Fibroblast of skin of left biceps (primary cell): Measurements from ENCODE around the gene MCHR2.
"Not testable (repeated sequence)": the region's sequence is repeated elsewhere in the genome, so short reads cannot be mapped to it uniquely, and the experiment has no call there.

Experiments used
- DNase-seq, 2 experiments: peaks; one replicate each; pipeline ENCODE4 v3.0.0-alpha.2; 2013; ENCODE audit warnings: low read depth in 2 of 2

Gene MCHR2

GRCh38 chr6:99993533-99994251, at the start of gene MCHR2:
Gene MCHR2, minus strand, starts transcription at chr6:99994223. Its CDS starts 38,076 bp downstream, at chr6:99956147.
- no peak for DNase-seq

DNA sequence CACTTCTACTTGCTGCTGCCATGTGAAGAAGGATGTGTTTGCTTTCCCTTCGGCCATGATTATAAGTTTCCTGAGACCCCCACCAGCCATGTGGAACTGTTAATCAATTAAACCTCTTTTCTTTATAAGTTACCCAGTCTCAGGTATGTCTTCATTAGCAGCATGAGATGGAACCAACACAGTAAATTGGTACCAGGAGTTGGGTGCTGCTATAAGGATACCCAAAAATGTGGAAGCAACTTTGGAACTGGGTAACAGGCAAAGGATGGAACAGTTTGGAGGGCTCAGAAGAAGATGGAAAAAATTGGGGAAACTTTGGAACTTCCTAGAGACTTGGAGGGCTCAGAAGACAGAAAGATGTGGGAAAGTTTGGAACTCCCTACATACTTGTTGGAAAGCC, 44.5 kb upstream of the MCHR2 start:
- DNase-seq: not testable (repeated sequence)

GRCh38 chr6:100035873-100036653, 42.0 kb upstream of the MCHR2 start:
- DNase-seq: no peak

DNA sequence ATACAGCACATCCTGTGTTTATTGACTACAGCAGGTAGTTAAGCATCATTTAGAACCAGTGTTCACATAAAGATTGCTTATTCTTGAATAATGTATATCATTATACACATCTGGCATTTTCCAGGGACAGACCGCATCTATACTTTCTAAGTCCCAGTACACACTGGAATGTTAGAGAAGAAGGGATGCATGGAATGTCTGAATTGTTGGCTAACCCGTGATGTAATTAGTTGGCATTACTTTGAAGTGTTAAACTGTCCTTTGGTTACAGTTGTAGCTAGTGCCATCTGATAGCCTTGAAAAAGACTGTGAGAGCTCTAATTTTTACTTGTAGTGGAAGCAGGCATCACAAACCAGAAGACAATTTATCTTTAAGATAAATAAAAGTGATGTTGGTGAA, 29.8 kb upstream of the MCHR2 start:
- no peak for DNase-seq

DNA sequence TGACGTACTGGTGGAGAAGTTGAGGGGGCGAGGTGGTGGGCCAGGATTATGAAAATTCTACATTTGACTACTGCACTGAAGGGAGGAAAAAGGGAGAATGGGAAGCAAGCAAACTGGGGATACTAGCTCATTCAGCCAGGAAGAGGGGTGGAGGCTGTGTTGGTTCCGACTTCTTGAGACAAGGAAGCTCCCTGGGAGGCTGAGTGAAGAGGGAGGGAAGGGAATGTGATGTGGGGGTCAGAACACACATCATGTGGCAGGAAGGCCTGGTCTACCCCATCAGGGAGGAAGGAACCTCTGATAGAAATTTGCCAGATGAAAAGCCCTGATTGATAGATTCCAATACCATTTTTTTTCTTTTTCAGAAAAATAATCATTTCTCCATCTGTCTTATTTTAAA, 28.8 kb upstream of the MCHR2 start:
- DNase-seq: no peak

DNA sequence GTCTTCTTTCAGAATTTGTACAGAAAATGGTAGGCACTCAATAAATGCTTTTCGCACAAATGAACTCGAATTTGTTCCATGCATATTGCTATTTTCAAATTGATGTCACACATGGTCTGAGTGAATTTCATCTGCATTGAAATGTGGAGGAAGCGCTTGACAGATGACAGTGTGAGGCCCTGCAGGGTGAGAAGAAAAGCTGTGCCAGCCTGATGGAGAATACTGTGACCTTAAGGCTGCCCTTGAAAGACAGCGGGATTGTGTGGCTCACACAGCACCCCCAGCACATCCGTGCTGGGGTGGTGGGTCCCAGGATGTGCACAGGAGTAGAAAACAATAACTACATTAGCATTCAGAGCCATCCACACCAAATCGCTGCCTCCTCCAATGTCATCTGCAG, 14.8 kb upstream of the MCHR2 start:
- no peak for DNase-seq

DNA sequence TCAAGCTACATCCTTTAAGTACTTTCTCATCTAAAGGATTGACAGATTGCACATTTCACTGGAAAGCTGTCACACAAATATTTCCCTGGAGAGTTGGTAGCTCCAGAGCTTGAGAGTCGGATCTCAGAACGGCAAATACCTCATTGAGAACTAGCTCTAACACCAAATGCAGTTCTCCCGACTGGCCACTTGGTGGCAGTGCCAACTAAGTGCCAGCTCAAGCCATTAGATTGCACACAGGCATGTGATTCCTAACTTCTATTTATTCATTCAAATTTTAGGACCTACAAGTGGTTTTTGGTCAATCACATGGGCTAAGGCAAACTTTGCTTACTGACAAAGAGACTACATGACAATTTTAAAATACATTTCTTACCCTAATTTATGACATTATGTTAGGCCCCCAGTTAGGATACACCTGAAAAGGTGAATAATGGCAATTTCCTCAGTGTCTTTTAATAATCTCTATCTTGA, 7.9 kb upstream of the MCHR2 start:
- DNase-seq: peak; percentile 20 to 28

DNA sequence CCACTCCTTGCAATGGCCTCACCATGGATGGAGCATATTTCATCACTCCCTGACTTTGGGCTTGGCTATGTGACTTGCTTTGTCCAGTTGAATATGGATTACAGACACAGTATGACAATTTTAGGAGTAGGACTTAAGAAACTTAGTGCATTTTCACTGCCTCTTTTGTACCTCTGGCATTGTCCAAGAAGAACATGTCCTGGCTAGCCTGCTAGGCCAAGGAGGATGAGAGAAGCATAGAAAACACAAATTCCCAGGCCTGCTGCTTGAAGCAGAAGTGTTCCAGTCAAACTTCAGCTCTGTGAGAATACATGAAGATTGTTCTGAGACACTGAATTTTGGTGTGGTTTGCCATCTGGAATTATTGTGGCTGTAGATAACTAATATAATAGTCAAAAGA, 3.1 kb upstream of the MCHR2 start:
- no peak for DNase-seq

DNA sequence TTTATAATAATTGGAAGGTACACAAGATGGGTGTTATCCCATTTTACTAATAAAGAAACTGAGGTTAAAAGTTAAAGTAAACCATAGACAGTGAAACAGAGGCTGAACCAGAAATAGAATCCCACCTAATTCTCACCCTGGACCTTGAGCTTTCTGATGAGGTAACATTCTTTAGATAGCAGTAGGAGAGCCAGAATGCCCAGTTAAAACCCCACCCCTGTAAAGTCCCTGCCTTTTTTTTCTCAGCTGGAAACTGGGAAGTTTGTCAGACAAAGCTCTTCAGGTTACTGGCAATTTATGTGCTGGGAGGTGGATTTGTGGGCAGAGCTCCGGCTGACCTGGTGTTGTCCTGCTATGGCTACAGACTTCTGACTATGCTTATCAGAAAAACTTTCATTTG, 1.9 kb upstream of the MCHR2 start:
- no peak for DNase-seq

DNA sequence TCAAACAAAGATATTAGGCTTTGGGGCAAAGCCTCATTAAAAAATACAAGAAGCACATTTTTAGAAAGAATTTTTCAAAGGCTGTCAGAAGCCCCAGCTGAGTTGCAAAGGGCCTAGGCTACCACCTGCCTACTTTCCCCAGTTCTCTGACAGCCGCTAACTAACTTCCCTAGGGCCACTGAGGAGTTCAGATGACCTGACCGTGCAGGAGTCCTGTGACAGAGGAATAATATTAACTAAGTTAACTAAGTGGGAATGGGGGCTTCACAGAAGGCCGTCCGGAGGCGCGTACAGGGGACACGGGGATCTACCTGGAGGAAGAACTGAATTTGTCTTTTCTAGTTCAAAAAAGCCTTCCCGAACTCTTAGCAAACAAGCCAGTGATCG, 884 bp downstream of the MCHR2 start:
- DNase-seq: no peak

DNA sequence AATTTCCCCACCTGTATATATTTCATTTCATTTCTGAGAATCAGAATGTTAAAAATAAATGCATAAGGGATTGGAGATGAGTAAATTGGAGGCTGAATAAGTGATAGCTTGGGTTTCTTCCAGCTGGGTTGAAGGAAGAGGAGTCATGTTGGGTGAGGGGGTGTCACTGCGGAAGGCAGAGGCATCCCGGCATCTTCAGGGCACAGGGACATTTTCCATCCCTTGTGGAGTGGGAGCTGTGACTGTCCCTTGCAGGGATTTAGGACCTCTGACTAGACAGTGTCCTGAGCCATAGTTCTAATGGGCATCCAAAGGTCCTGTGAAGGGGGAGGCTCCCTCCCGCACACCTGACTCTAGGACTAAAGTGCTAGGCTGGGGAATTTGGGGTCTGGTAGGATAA, 2.1 kb downstream of the MCHR2 start:
- DNase-seq: no peak

DNA sequence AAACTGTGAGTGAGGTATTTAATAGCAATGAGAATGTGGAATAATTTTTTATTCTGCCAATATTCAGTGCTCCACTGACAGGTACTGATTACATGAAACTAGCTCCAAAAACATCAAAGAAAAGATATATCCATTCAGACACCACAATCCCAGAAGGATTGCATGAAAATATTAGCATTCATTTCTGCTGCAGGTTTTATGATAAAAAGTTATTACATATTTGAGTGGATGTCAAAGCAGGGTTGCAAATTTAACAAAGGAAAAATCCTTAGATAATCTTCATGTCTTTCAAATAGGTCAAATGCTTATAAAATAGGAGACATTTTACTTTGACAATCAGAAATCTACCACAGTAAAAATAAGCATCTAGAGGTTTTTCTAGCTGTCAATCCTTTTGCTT, 13.3 kb downstream of the MCHR2 start:
- DNase-seq: no peak

GRCh38 chr6:99979953-99980352, 14.1 kb downstream of the MCHR2 start:
- DNase-seq: no peak

DNA sequence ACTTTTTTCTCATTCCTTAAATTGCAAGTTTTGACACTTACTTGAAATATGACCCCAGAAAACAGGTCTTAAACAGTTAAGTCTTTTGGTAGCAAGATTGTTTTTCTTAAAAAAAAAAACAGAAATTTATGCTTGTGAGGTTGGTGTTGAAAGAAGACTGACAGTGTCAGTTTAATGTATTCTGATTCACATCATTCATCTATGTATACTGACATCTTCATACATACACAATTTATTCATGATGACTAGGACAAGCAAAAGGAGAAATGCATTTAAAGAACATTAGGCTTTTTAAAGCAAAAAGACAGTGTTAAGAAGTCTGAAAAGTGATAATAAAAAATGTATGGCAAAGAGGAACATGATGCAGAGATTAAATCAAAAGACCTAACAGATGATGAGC, 27.0 kb downstream of the MCHR2 start:
- DNase-seq: no peak

DNA sequence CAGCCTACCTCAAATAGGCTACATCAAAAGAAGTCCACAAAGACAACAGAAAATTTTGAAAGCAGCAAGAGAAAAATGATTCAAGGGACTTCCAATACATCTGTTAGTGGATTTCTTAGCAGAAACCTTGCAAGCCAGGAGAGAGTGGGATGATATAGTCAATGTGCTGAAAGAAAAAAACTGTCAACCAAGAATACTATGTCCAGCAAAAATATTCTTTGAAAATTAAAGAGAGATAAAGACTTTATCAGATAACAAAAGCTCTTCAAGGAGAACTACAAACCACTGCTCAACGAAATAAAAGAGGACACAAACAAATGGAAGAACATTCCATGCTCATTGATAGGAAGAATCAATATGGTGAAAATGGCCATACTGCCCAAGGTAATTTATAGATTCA, 34.0 kb downstream of the MCHR2 start:
- DNase-seq: no peak

- DNase-seq: no peak
Measured at GRCh38 chr6:99951016-99951805, 42.8 kb downstream of the MCHR2 start.

DNA sequence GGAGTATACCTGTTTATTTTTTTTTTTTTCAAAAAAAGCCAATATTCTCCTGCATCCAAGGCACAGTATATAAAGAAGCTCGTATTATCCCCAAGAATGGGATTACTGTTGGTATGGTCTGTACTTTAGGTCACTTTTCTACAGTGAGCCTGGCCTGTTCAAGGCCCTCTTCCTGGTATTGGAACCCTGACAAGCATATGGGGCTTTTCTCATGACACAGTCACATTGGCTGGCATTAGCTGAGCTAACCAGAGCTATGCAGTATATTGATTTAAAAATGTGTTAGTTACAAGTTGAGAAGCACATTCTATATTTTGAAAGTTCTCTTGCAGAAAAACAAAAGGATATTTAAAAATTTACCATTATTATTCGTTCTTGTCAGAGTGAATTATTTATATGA, 48.0 kb downstream of the MCHR2 start:
- no peak for DNase-seq

DNA sequence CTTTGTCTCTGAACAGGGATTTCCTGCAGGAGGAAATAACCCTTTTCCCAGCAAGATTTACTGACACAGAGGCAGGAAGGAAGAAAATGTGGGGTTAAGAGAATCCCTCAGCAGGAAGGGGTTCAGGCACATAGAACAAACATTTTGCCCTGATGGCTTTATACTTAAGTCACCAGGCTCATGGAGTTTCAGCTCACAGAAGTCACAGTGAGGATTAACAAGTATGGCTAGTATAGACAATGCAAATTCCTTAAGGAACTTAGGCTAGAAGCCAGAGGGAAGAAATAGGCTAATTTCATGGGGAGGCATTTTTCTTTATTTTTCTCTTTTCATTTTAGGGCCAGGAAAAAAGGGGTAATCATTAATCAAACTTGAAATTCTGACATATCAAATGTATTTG, 50.2 kb downstream of the MCHR2 start:
- no peak for DNase-seq

DNA sequence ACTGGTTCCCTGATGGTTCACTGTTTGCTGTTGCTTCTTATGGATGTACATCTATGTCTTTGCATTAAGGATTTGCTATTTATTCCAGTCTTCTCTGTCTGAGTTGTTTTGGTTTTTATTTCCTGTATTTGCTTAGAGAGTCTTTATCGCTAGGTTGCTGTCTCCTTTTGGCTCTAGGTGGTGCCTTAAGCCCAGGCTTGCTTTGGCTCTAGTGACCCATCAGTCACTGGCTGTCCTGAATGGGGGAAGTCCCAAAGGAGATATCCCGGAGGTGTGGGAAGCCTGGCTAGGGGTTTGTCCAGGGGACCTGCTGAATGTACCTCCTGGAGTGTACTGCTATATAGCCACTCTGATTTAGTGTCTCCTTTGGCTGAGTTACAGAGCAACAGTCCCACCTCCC, 53.4 kb downstream of the MCHR2 start:
- no peak for DNase-seq

DNA sequence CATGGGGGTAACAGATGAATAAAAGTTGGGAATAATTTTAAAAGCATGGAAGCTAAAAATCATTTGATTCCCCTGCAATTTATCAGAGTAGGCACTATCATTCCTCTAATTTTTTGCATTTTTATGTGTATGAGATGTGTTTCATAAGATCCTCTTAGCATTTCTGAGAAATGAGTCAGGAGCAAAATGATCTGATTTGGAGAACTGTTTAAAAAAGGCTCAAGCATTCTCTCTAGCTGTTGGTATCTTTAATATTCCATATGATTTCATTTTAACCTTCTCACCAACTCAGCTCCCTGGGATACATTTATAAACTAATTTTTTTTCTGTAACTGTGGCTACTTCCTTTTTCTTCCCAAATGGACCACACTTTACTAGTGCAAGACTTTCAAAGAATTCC, 60.9 kb downstream of the MCHR2 start:
- DNase-seq: peak; percentile 79 to 83

- DNase-seq: no peak
Measured at GRCh38 chr6:99912657-99913056, 81.4 kb downstream of the MCHR2 start.
